GM23338 (cell line): ENCODE measurements around the gene CTAGE1. TPM values are rescaled to one million over a fixed set of nuclear protein-coding genes. Genes with fewer than 3 reads are reported as not detected.

Experiments
- ATAC-seq: fragments of 200-7000 bp; cut with Tn5 transposase; 3 replicates; pipeline ENCODE4 v1.9.1; 2020
- DNase-seq: peaks from one replicate; pipeline ENCODE4 v3.0.0-alpha.2; 2015; ENCODE audit warnings: low spot score
- H2AFZ ChIP-seq: fragments of 200-600 bp; sonication (generic); 2 replicates; pipeline ENCODE4 v1.8.0; 2016; ENCODE audit warnings: antibody characterized with exemption, mild to moderate bottlenecking, moderate library complexity
- H3F3A ChIP-seq: fragments of 200-600 bp; sonication (generic); replicated peaks from 2 replicates; pipeline ENCODE4 v1.8.0; 2017; ENCODE audit warnings: antibody characterized with exemption, mixed run types, low read depth
- H3K27ac ChIP-seq: fragments of 200-600 bp; sonication (generic); 2 replicates; pipeline ENCODE4 v1.6.1; 2016; ENCODE audit warnings: low read depth
- H3K27me3 ChIP-seq: fragments of 200-600 bp; sonication (generic); 2 replicates; pipeline ENCODE4 v1.8.0; 2016; ENCODE audit warnings: mild to moderate bottlenecking, mixed run types, moderate library complexity; ENCODE audit not compliant: insufficient read depth
- H3K36me3 ChIP-seq: fragments of 200-600 bp; sonication (generic); 2 replicates; pipeline ENCODE4 v1.8.0; 2016; ENCODE audit warnings: mild to moderate bottlenecking; ENCODE audit not compliant: insufficient read depth
- H3K4me1 ChIP-seq: fragments of 200-600 bp; sonication (generic); 2 replicates; pipeline ENCODE4 v1.8.0; 2016; ENCODE audit warnings: mild to moderate bottlenecking, moderate library complexity; ENCODE audit not compliant: insufficient read depth
- H3K4me2 ChIP-seq: fragments of 200-600 bp; sonication (generic); 2 replicates; pipeline ENCODE4 v1.7.1; 2017; ENCODE audit warnings: mixed run types
- H3K4me3 ChIP-seq: fragments of 200-600 bp; sonication (generic); 2 replicates; pipeline ENCODE4 v1.6.1; 2016; ENCODE audit warnings: mixed run types
- H3K79me2 ChIP-seq: fragments of 200-600 bp; sonication (generic); replicated peaks from 2 replicates; pipeline ENCODE4 v1.8.0; 2017; ENCODE audit warnings: mild to moderate bottlenecking; ENCODE audit not compliant: insufficient read depth
- H3K9me2 ChIP-seq: fragments of 200-600 bp; sonication (generic); 2 replicates; pipeline ENCODE4 v1.8.0; 2017; ENCODE audit not compliant: insufficient read depth
- H4K20me1 ChIP-seq: fragments of 200-600 bp; sonication (generic); replicated peaks from 2 replicates; pipeline ENCODE4 v1.8.0; 2017; ENCODE audit warnings: mild to moderate bottlenecking; ENCODE audit not compliant: insufficient read depth
- H3K27ac Mint-ChIP-seq: 2 replicates; pipeline ENCODE4 v1.8.0; 2020; ENCODE audit warnings: inconsistent platforms, mild to moderate bottlenecking, moderate library complexity, mixed read lengths
- H3K27me3 Mint-ChIP-seq: 3 replicates; pipeline ENCODE4 v1.8.0; 2022; ENCODE audit warnings: low read depth, mild to moderate bottlenecking, moderate library complexity, mixed read lengths, inconsistent platforms; ENCODE audit not compliant: insufficient read depth, poor library complexity
- H3K36me3 Mint-ChIP-seq: 3 replicates; pipeline ENCODE4 v1.8.0; 2021; ENCODE audit warnings: low read depth, mild to moderate bottlenecking, inconsistent platforms, moderate library complexity, mixed read lengths
- H3K4me1 Mint-ChIP-seq: 3 replicates; pipeline ENCODE4 v1.8.0; 2020; ENCODE audit warnings: mild to moderate bottlenecking, inconsistent platforms, mixed read lengths
- H3K4me3 Mint-ChIP-seq: 3 replicates; pipeline ENCODE4 v1.8.0; 2021; ENCODE audit warnings: moderate library complexity, mild to moderate bottlenecking, inconsistent platforms, mixed read lengths
- H3K9me3 Mint-ChIP-seq: 3 replicates; pipeline ENCODE4 v1.8.0; 2020; ENCODE audit warnings: moderate library complexity, mild to moderate bottlenecking, inconsistent platforms, mixed read lengths
- CREB1 ChIP-seq: fragments of 250-450 bp; sonication (Bioruptor Pico); IDR thresholded peaks from 2 replicates; pipeline ENCODE4 v1.5.0; 2020; ENCODE audit warnings: low read depth, mild to moderate bottlenecking, moderate library complexity
- CTCF ChIP-seq, 2 experiments: fragments of 200-600 bp in 1 of 2; sonication (generic) in 1 of 2; conservative IDR thresholded peaks; 2 replicates each; pipeline versions ENCODE4 v1.5.1 to v1.6.1; 2016 to 2017; ENCODE audit warnings: antibody characterized with exemption in 2 of 2, low read depth in 2 of 2, mild to moderate bottlenecking in 2 of 2, moderate library complexity in 1 of 2
- ETS1 ChIP-seq: IDR thresholded peaks from 2 replicates; pipeline ENCODE4 v1.6.1; 2016; ENCODE audit warnings: antibody characterized with exemption
- EZH2 ChIP-seq: fragments of 200-600 bp; sonication (generic); IDR thresholded peaks from one replicate; pipeline ENCODE4 v1.8.0; 2017; ENCODE audit warnings: antibody characterized with exemption, mild to moderate bottlenecking, low read depth; ENCODE audit not compliant: unreplicated experiment
- EZH2phosphoT487 ChIP-seq: fragments of 200-600 bp; sonication (generic); IDR thresholded peaks from one replicate; pipeline ENCODE4 v1.8.1; 2018; ENCODE audit warnings: antibody characterized with exemption; ENCODE audit not compliant: unreplicated experiment
- NANOG ChIP-seq: IDR thresholded peaks from 2 replicates; pipeline ENCODE4 v1.6.1; 2016; ENCODE audit warnings: antibody characterized with exemption, borderline replicate concordance
- REST ChIP-seq: IDR thresholded peaks from one replicate; pipeline ENCODE4 v1.6.1; 2018; ENCODE audit warnings: antibody characterized with exemption; ENCODE audit not compliant: unreplicated experiment
- STAT1 ChIP-seq: IDR thresholded peaks from one replicate; pipeline ENCODE4 v1.6.1; 2016; ENCODE audit warnings: antibody characterized with exemption; ENCODE audit not compliant: unreplicated experiment
- ZNF331 ChIP-seq: fragments of 250-450 bp; sonication (Bioruptor Pico); IDR thresholded peaks from 2 replicates; pipeline ENCODE4 v1.5.0; 2020; ENCODE audit warnings: low read depth, mild to moderate bottlenecking, moderate library complexity
- polyA plus RNA-seq: library from polyadenylated mRNA; unstranded; fragments of >200 nt; fragmentation: Nextera tagmentation; extraction: Ambion mirVana; gene quantifications from 2 replicates; pipeline ENCODE4 v1.2.1, GENCODE V29; 2016
- total RNA-seq: library from RNA; depleted of rRNA; stranded (reverse); fragments of >200 nt; shearing (Covaris generic); gene quantifications from 2 replicates; pipeline ENCODE4 v1.2.3, GENCODE V29; 2014

Gene CTAGE1
- total and polyA plus RNA-seq, 2 experiments from 2014 or later = 0.03 to 0.06 TPM

- TF ChIP-seq ETS1 (no peak), STAT1 (no peak), ZNF331 (CRISPR knock-in tag) (no peak), NANOG (no peak), REST (no peak), EZH2 (no peak)
Measured at GRCh38 chr18:22429564-22429963, 11.8 kb upstream of the CTAGE1 start (continued).

- no peaks in the 10 kb centered on the region for H3K27me3 ChIP-seq
- no peaks in the 10 kb centered on the region for H3F3A ChIP-seq
- no peak overlapping the region for H3K4me3 ChIP-seq
- 0 out of 2 replicates have a peak, but pooled peaks cover 3% of the 10 kb centered on the region for H3K9me2 ChIP-seq
- no peaks in the 10 kb centered on the region for H3K9me3 Mint-ChIP-seq
- DNase-seq = no peak
- H3K27ac Mint-ChIP-seq = no peak overlapping the region
- no peaks in the 10 kb centered on the region for H3K27me3 Mint-ChIP-seq
- H3K36me3 ChIP-seq = no peaks in the 10 kb centered on the region
- no peak overlapping the region for H3K4me2 ChIP-seq
- H3K79me2 ChIP-seq = no peaks in the 10 kb centered on the region
- ATAC-seq = no peak
- no peaks in the 10 kb centered on the region for H3K36me3 Mint-ChIP-seq
- H3K4me1 Mint-ChIP-seq = no peaks in the 10 kb centered on the region; the same call in 2 of the 3 replicates
- no peak for TF ChIP-seq EZH2phosphoT487
- H3K27ac ChIP-seq = no peak overlapping the region
- H3K4me1 ChIP-seq = no peaks in the 10 kb centered on the region
- H2AFZ ChIP-seq = peak overlapping the region; percentile 74; the same call in 1 of the 2 replicates
- H3K4me3 Mint-ChIP-seq = no peak overlapping the region
- H4K20me1 ChIP-seq = no peaks in the 10 kb centered on the region
Measured at GRCh38 chr18:22428672-22429071, 11.0 kb upstream of the CTAGE1 start.

- H3K4me2 ChIP-seq = no peak overlapping the region
- no peak overlapping the region for H3K27ac Mint-ChIP-seq
Measured at GRCh38 chr18:22427822-22428549, 10.3 kb upstream of the CTAGE1 start.

More at GRCh38 chr18:22427822-22428549, 10.3 kb upstream of the CTAGE1 start:
- no peak for ATAC-seq
- Histone ChIP-seq H3K4me3 (no peak overlapping the region), H3K4me1 (no peaks in the 10 kb centered on the region), H3K9me2 (0 out of 2 replicates have a peak, but pooled peaks cover 3% of the 10 kb centered on the region), H3K36me3 (no peaks in the 10 kb centered on the region), H3K79me2 (no peaks in the 10 kb centered on the region), H4K20me1 (no peaks in the 10 kb centered on the region), H3F3A (no peaks in the 10 kb centered on the region), H2AFZ (peak overlapping the region; percentile 74; the same call in 1 of the 2 replicates), H3K27ac (no peak overlapping the region), H3K27me3 (no peaks in the 10 kb centered on the region)
- no peak for TF ChIP-seq CREB1 (CRISPR knock-in tag)
- TF ChIP-seq CTCF (conservative IDR thresholded peaks at IDR 0.05; ENCODE audit: low read depth in 2 of 2) = peak in 1 of 2 experiments; percentile 24; a peak in 2 of 4 replicates
- H3K27me3 Mint-ChIP-seq = no peaks in the 10 kb centered on the region
- no peak overlapping the region for H3K4me3 Mint-ChIP-seq
- H3K36me3 Mint-ChIP-seq = no peaks in the 10 kb centered on the region
- H3K4me1 Mint-ChIP-seq = no peaks in the 10 kb centered on the region; the same call in 2 of the 3 replicates
- no peak for DNase-seq
- no peaks in the 10 kb centered on the region for H3K9me3 Mint-ChIP-seq
